ENCODE results near the gene PNO1.

Gene PNO1

GRCh38 chr2:68195096-68195495 lies 37.4 kb downstream of the PNO1 start:
- no peak for DNase-seq (ENCODE audit: low spot score)

GRCh38 chr2:68196120-68196716 lies 38.5 kb downstream of the PNO1 start:
- DNase-seq (ENCODE audit: low spot score) = peak; percentile 70

GRCh38 chr2:68200157-68200787 lies 42.6 kb downstream of the PNO1 start:
- DNase-seq (ENCODE audit: low spot score) = no peak

GRCh38 chr2:68203587-68203986 lies 45.9 kb downstream of the PNO1 start:
- DNase-seq (ENCODE audit: low spot score) = peak; percentile 77

- no peak for DNase-seq (ENCODE audit: low spot score)
These were observed 49.1 kb downstream of the PNO1 start for GRCh38 chr2:68206793-68207192.

GRCh38 chr2:68214381-68214780 lies 56.7 kb downstream of the PNO1 start:
- DNase-seq (ENCODE audit: low spot score) = peak; percentile 48

GRCh38 chr2:68216454-68217310 lies 59.0 kb downstream of the PNO1 start:
- no peak for DNase-seq (ENCODE audit: low spot score)

- no peak for DNase-seq (ENCODE audit: low spot score)
These were observed 60.0 kb downstream of the PNO1 start for GRCh38 chr2:68217729-68218128.

GRCh38 chr2:68218343-68218901 lies 60.7 kb downstream of the PNO1 start:
- no peak for DNase-seq (ENCODE audit: low spot score)

GRCh38 chr2:68222287-68222686 lies 64.6 kb downstream of the PNO1 start:
- no peak for DNase-seq (ENCODE audit: low spot score)

- DNase-seq (ENCODE audit: low spot score) = no peak
These were observed 65.7 kb downstream of the PNO1 start for GRCh38 chr2:68223419-68223818.

- DNase-seq (ENCODE audit: low spot score) = peak; percentile 63
These were observed 67.5 kb downstream of the PNO1 start for GRCh38 chr2:68225119-68225632.
